ENCODE data around the gene MID1.

GRCh38 chrX:10507181-10507580, 113.2 kb downstream of the MID1 start:
- TF ChIP-seq YY1 (tag by site-specific recombination; IDR thresholded peaks at IDR 0.05) (no peak), CTCF (tag by site-specific recombination; IDR thresholded peaks at IDR 0.05) (no peak), ZNF518A (tag by site-specific recombination; conservative IDR thresholded peaks at IDR 0.05; ENCODE audit: low read depth) (no peak), ZBTB26 (tag by site-specific recombination; optimal IDR thresholded peaks at IDR 0.05) (no peak), PBX3 (CRISPR knock-in tag; IDR thresholded peaks at IDR 0.05) (no peak)
